HTR-8/SVneo (cell line): ENCODE results near the gene ALOX12B.

Experiments
- DNase-seq: peaks from one replicate; pipeline ENCODE4 v3.0.0; 2011; ENCODE audit warnings: low spot score, mixed read lengths; ENCODE audit not compliant: insufficient read length
- FAIRE-seq: peaks from 2 replicates; lab custom pipeline; 2011; peaks lifted over from hg19 to GRCh38; lab: Jason Lieb, UNC

Gene ALOX12B

GRCh38 chr17:8087075-8087951 lies at the start of gene ALOX12B:
Gene ALOX12B, minus strand, starts transcription at chr17:8087716. Its CDS starts 274 bp downstream, at chr17:8087442.
- FAIRE-seq: no peak

GRCh38 chr17:8133941-8134340 lies 46.4 kb upstream of the ALOX12B start:
- DNase-seq: no peak
- no peak for FAIRE-seq

More at GRCh38 chr17:8087075-8087951, at the start of gene ALOX12B:
- no peak for DNase-seq

GRCh38 chr17:8133399-8133798 lies 45.9 kb upstream of the ALOX12B start:
- DNase-seq: no peak
- FAIRE-seq: peak; percentile 9

GRCh38 chr17:8131844-8132441 lies 44.4 kb upstream of the ALOX12B start:
- FAIRE-seq: peak; percentile 49
- peak; percentile 45 for DNase-seq

- DNase-seq (no peak), FAIRE-seq (no peak)
Measured at GRCh38 chr17:8128125-8128784, 40.7 kb upstream of the ALOX12B start.

- DNase-seq (no peak), FAIRE-seq (no peak)
Measured at GRCh38 chr17:8126491-8127066, 39.1 kb upstream of the ALOX12B start.

GRCh38 chr17:8125947-8126490 lies 38.5 kb upstream of the ALOX12B start:
- DNase-seq (no peak), FAIRE-seq (no peak)

GRCh38 chr17:8125154-8125946 lies 37.8 kb upstream of the ALOX12B start:
- no peak for FAIRE-seq
- DNase-seq: peak; percentile 82

GRCh38 chr17:8124350-8125153 lies 37.0 kb upstream of the ALOX12B start:
- no peak for FAIRE-seq
- DNase-seq: no peak

GRCh38 chr17:8123695-8124349 lies 36.3 kb upstream of the ALOX12B start, which contains the start of gene HES7:
Gene HES7, minus strand, starts transcription at chr17:8124106. Its CDS starts 22 bp downstream, at chr17:8124084.
- DNase-seq: no peak
- FAIRE-seq: no peak

- FAIRE-seq: no peak
- no peak for DNase-seq
Measured at GRCh38 chr17:8122924-8123694, 35.6 kb upstream of the ALOX12B start.

GRCh38 chr17:8122422-8122923 lies 35.0 kb upstream of the ALOX12B start:
- no peak for FAIRE-seq
- no peak for DNase-seq

- FAIRE-seq: no peak
- DNase-seq: peak; percentile 63
Measured at GRCh38 chr17:8121681-8122421, 34.3 kb upstream of the ALOX12B start.

- DNase-seq: no peak
- no peak for FAIRE-seq
Measured at GRCh38 chr17:8121407-8121680, 33.8 kb upstream of the ALOX12B start.

GRCh38 chr17:8120520-8121406 lies 33.2 kb upstream of the ALOX12B start:
- DNase-seq: peak; percentile 54
- no peak for FAIRE-seq
